Measurements from ENCODE around the gene ACE2.
A peak's percentile ranks its signal among the peaks of the same experiment; 100 is the strongest.

ACE2 gene

GRCh38 chrX:15570145-15570544, 30.6 kb downstream of the ACE2 start:
- no peak for DNase-seq

DNA sequence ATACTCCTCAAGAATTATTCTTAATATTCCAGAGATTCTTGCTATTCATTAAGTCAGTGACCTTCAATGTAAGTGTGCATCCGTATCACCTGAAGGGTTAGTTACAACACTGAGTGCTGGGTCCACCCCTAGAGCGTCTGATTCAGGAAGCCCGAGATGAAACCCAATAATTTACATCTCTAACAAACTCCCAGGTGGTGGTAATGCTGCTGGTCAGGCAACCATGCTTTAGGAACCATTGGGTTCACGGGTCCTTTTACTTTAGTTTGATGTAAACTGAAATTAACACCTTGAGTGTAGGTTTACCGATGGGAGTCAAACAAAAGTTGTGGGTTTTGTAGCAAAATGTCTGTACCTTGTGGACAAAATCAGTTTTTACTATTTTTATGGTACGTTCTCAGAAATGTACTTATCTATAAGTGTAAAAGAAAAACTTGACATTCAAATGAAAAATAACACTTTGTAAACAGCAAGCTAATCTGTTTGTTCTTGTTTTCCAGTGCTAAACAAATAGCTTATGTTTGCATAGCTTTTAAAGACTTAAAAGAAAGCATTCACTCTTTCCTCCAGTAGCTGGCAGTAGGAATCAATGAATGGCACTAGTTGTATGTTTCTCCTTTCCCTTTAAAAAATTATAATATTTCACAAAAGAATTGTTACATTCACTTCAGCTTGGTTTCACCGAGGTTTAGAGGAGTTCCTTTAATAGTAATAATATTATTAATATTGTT, 32.7 kb downstream of the ACE2 start:
- DNase-seq = no peak

GRCh38 chrX:15567267-15567666, 33.5 kb downstream of the ACE2 start:
- DNase-seq = no peak

GRCh38 chrX:15566244-15566643, 34.5 kb downstream of the ACE2 start:
- DNase-seq = no peak

GRCh38 chrX:15564981-15565579, 35.7 kb downstream of the ACE2 start:
- peak in 1 of 2 experiments; percentile 4 for DNase-seq

DNA sequence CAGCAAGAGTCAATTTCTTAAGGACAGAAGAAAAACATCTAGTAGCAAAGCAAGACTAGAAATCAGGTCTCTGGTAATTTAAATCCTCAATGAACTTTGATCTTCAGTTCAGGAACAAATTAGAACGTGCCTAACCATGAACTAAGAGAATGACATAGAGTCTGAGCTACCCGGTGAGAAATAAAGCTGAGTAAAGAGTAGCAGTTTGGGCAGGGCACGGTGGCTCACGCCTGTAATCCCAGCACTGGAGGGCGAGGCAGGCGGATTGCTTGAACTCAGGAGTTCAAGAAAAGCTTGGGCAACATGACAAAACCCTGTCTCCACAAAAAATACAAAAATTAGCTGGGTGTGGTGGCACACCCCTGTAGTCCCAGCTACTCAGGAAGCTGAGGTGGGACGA, 37.7 kb downstream of the ACE2 start:
- no peak for DNase-seq

GRCh38 chrX:15560924-15561323, 39.8 kb downstream of the ACE2 start:
- DNase-seq = no peak

DNA sequence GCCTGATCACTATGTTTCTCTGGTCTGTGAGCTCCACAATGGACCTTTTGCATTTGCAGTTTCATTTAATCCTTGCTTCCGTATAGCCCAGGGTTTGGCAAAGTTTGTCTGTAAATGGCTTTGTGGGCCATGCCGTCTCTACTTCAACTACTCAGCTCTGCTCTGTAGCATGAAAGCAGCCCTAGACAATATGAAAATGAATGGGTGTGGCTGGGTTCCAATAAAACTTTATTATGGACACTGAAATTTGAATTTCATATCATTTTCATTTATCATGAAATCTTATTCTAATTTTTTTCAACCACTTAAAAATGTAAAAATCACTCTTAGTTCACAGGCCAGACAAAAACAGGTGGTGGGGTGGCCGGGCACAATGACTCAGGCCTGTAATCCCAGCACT, 41.5 kb downstream of the ACE2 start:
- DNase-seq = no peak

GRCh38 chrX:15549189-15550012, 51.4 kb downstream of the ACE2 start:
- DNase-seq = no peak

DNA sequence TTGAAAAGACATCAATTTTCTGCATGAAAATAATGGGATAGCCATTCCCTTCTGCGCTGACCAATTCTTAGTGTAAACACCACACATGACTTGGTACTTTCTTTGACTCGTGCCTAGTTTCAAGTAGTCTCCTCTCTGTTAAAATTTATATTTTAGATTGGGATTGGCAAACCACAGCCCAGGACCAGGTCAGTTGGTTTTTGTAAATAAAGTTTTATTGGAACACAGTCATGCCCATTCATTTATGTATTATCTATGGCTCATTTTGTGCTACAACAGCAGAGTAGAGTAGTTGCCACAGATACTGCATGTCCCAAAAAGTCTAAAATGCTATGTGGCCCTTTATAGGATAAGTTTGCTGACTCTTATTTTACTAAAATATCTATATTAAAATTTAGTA, 53.4 kb downstream of the ACE2 start:
- no peak for DNase-seq

GRCh38 chrX:15546745-15547144, 54.0 kb downstream of the ACE2 start:
- no peak for DNase-seq

DNA sequence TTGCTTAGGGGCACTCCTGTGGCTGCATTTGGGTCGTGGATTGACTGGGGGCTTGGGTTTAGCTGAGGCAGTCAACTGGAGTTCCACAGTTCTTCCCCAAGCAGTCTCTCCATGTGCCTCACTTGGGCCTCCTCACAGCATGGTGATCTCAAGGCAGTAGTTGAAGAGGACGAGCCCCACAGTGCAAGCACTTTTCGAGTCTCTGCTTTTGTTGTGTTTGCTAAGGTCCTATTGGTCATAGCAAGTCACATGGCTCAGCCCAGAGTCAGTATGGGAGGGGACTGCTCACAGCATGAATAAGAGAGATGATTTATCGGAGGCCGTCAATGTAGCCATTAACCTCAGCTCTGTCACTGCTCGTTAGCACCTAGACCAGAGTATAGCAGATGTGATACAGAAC, 70.4 kb downstream of the ACE2 start:
- DNase-seq = no peak

- DNase-seq = no peak
Observed at GRCh38 chrX:15529165-15529564, 71.6 kb downstream of the ACE2 start.

DNA sequence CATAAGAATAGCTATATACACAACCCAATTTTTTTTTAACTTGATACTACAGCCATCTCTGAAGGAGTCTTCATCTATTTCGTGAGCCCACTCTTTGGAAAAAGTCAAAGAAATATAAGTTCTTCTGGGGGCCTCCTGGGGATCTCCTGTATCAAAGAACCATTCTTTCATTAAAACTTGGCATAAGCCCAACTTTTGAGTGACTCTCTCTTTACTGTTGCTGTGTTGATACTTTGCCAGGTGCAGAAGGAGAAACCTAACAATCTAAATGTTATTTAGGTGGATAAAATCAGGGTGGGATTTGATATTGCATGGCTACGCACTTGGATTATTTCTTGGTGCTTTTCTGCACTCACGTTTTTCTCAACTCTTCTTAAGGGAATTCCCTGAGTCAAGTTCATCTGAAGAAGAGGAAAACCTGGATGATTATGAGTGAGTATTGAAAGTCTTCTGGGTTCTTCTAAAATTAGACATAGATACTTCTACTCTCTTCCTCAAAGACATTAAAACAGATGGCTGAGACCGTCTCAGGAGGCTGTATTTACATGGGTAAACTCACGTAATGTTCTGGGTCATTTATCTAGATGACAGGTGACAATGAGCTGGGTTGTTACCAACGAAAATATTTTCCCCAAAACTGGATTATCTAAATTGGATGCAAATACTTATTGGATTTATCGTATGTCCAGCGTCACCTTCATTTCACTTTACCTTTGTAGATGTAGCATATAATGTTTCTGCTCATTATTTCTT, 74.9 kb downstream of the ACE2 start:
- DNase-seq = no peak

DNA sequence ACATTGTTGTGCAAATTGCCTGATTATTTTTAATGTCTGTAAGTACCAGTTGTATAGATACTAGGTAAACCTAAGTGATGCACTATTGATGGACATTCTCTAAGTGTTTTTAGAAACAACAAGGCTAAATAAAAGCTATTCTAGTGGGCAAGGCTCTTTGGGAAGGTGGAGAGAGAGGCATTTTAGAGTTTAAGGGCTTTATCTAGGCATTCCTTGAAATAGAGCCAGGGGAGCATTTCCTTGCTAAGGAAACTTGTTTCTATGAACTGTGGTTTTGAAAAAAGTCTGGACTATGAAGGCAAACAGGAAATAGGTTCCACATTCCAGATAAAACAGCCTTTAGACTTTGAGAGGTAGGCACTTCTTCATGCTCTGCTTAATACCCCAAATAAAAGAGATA, 76.3 kb downstream of the ACE2 start:
- no peak for DNase-seq

- DNase-seq = no peak
Observed at GRCh38 chrX:15523088-15523487, 77.7 kb downstream of the ACE2 start.

GRCh38 chrX:15522464-15522863, 78.3 kb downstream of the ACE2 start:
- no peak for DNase-seq

- DNase-seq = no peak
Observed at GRCh38 chrX:15515931-15516330, 84.8 kb downstream of the ACE2 start.

GRCh38 chrX:15514279-15514678, 86.5 kb downstream of the ACE2 start:
- no peak for DNase-seq

GRCh38 chrX:15512401-15512965, 88.3 kb downstream of the ACE2 start:
- DNase-seq = no peak

GRCh38 chrX:15511563-15511962, 89.2 kb downstream of the ACE2 start:
- DNase-seq = no peak
